T-cell (primary cell): ENCODE data around the gene TAS1R3. TPM values are rescaled to one million over a fixed set of nuclear protein-coding genes. Genes with fewer than 3 reads are reported as not detected.

Experiments
- ATAC-seq, 4 experiments: fragments of 200-7000 bp in 3 of 4; fragments of 150-1000 bp in 1 of 4; cut with Tn5 transposase; replicated peaks in 1 of 4; 1 replicate in 3 of 4; 2 replicates in 1 of 4; pipeline ENCODE4 v1.10.0; 2021; ENCODE audit warnings: moderate library complexity in 3 of 4, mild to moderate bottlenecking in 2 of 4, moderate number of reproducible peaks in 1 of 4
- CTCF ChIA-PET, 2 donors: fragments of 300-600 bp; sonication (Branson Sonifier 250); formaldehyde crosslinking; loops; one replicate each; lab custom pipeline; 2022; ENCODE audit warnings: antibody characterized with exemption in 2 of 2; lab: Charles Lee
- POLR2A ChIA-PET, 2 donors: fragments of 300-600 bp; sonication (Branson Sonifier 250); formaldehyde crosslinking; loops; one replicate each; lab custom pipeline; 2022; ENCODE audit warnings: antibody characterized with exemption in 2 of 2; lab: Charles Lee
- DNase-seq, 35 experiments: peaks; one replicate each; pipeline versions ENCODE4 v3.0.0 to v3.0.0-alpha.2; 2013 to 2023
- H3K27ac ChIP-seq: one replicate; pipeline ENCODE4 v1.5.1; 2013; ENCODE audit warnings: low read length
- H3K27me3 ChIP-seq, 2 experiments: replicated peaks in 1 of 2; 1 replicate in 1 of 2; 2 replicates in 1 of 2; pipeline versions ENCODE4 v1.6.1 to v1.7.0; 2013; ENCODE audit warnings: low read length in 1 of 2, mixed read lengths in 1 of 2; ENCODE audit not compliant: control insufficient read depth in 2 of 2, insufficient read depth in 2 of 2; ENCODE audit errors: extremely low read depth in 1 of 2
- H3K36me3 ChIP-seq, 2 donors: 1 replicate in 1 of 2; 2 replicates in 1 of 2; pipeline versions ENCODE4 v1.6.1 to v1.7.0; 2013; ENCODE audit warnings: low read length in 1 of 2; ENCODE audit not compliant: control insufficient read depth in 2 of 2, insufficient read depth in 1 of 2; ENCODE audit errors: extremely low read depth in 1 of 2
- H3K4me1 ChIP-seq, 2 experiments: 1 replicate in 1 of 2; 2 replicates in 1 of 2; pipeline versions ENCODE4 v1.6.1 to v1.7.0; 2013; ENCODE audit warnings: low read length in 2 of 2, mixed read lengths in 1 of 2; ENCODE audit not compliant: insufficient read depth in 2 of 2, control insufficient read depth in 1 of 2; ENCODE audit errors: extremely low read depth in 1 of 2
- H3K4me3 ChIP-seq, 2 donors: 1 replicate in 1 of 2; 2 replicates in 1 of 2; pipeline versions ENCODE4 v1.5.1 to v1.7.0; 2013; ENCODE audit warnings: mild to moderate bottlenecking in 2 of 2, low read length in 1 of 2, moderate library complexity in 1 of 2; ENCODE audit not compliant: control insufficient read depth in 1 of 2; ENCODE audit errors: extremely low read depth in 1 of 2
- H3K9me3 ChIP-seq: 2 replicates; pipeline ENCODE4 v1.7.0; 2013
- H3K27ac Mint-ChIP-seq, 2 donors: one replicate each; pipeline ENCODE4 v1.8.0; 2020 to 2021; ENCODE audit warnings: mild to moderate bottlenecking in 2 of 2, mixed read lengths in 2 of 2
- H3K27me3 Mint-ChIP-seq, 2 donors: one replicate each; pipeline ENCODE4 v1.8.0; 2021 to 2022; ENCODE audit warnings: mixed read lengths in 2 of 2
- H3K36me3 Mint-ChIP-seq: one replicate; pipeline ENCODE4 v1.8.0; 2021; ENCODE audit warnings: mixed read lengths
- H3K4me1 Mint-ChIP-seq, 3 donors: one replicate each; pipeline ENCODE4 v1.8.0; 2020 to 2022; ENCODE audit warnings: mixed read lengths in 3 of 3, mild to moderate bottlenecking in 1 of 3
- H3K4me3 Mint-ChIP-seq, 3 donors: one replicate each; pipeline ENCODE4 v1.8.0; 2020 to 2022; ENCODE audit warnings: mild to moderate bottlenecking in 3 of 3, mixed read lengths in 3 of 3, moderate library complexity in 3 of 3
- H3K9me3 Mint-ChIP-seq, 3 donors: one replicate each; pipeline ENCODE4 v1.8.0; 2020 to 2022; ENCODE audit warnings: mixed read lengths in 3 of 3
- WGBS: methylation state at CpG from one replicate; pipeline ENCODE4 v1.1.5; 2013; ENCODE audit warnings: missing lambda C conversion rate; ENCODE audit not compliant: insufficient coverage; 5-methylcytosine and 5-hydroxymethylcytosine counted together
- total RNA-seq, 35 experiments: library from RNA in 6 of 35; stranded (reverse) in 6 of 35; fragments of 120-200 nt in 1 of 35; gene quantifications; one replicate each; pipeline versions ENCODE4 v1.2.1 to v1.2.4 and lab custom pipeline; 2013 to 2026

The TAS1R3 gene
- total RNA-seq, 5 donors from 2014 or later (not counting 1 experiment from before 2014, with no cell fraction given), result 1.6 to 2.3 (median 2.1) TPM

DNA sequence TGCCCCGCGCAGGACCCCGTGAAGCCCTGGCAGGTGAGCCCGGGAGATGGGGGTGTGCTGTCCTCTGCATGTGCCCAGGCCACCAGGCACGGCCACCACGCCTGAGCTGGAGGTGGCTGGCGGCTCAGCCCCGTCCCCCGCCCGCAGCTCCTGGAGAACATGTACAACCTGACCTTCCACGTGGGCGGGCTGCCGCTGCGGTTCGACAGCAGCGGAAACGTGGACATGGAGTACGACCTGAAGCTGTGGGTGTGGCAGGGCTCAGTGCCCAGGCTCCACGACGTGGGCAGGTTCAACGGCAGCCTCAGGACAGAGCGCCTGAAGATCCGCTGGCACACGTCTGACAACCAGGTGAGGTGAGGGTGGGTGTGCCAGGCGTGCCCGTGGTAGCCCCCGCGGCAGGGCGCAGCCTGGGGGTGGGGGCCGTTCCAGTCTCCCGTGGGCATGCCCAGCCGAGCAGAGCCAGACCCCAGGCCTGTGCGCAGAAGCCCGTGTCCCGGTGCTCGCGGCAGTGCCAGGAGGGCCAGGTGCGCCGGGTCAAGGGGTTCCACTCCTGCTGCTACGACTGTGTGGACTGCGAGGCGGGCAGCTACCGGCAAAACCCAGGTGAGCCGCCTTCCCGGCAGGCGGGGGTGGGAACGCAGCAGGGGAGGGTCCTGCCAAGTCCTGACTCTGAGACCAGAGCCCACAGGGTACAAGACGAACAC lies 1.8 kb downstream of the TAS1R3 start:
- Mint-ChIP-seq H3K36me3 (no peaks in the 10 kb centered on the region), H3K9me3 (no peaks in the 10 kb centered on the region), H3K27me3 (no peaks in the 10 kb centered on the region), H3K27ac (no peak overlapping the region), H3K4me3 (no peak overlapping the region), H3K4me1 (peaks cover 3 to 5% (median 4%) of the 10 kb centered on the region in 3 donors)
- DNase-seq (no peak), ATAC-seq (no peak)
- CTCF ChIA-PET, result no interaction called here
- no peaks in the 10 kb centered on the region for H3K27me3 ChIP-seq
- H3K4me1 ChIP-seq, result peaks cover 0 to 2% of the 10 kb centered on the region in 2 experiments
- 75% methylated on average over 41 of the region's 48 CpGs for WGBS
- no peak overlapping the region for H3K27ac ChIP-seq
- POLR2A ChIA-PET, result no interaction called here
- no peaks in the 10 kb centered on the region for H3K9me3 ChIP-seq
- H3K4me3 ChIP-seq, result no peak overlapping the region
- peaks cover 8 to 10% of the 10 kb centered on the region in 2 donors for H3K36me3 ChIP-seq

DNA sequence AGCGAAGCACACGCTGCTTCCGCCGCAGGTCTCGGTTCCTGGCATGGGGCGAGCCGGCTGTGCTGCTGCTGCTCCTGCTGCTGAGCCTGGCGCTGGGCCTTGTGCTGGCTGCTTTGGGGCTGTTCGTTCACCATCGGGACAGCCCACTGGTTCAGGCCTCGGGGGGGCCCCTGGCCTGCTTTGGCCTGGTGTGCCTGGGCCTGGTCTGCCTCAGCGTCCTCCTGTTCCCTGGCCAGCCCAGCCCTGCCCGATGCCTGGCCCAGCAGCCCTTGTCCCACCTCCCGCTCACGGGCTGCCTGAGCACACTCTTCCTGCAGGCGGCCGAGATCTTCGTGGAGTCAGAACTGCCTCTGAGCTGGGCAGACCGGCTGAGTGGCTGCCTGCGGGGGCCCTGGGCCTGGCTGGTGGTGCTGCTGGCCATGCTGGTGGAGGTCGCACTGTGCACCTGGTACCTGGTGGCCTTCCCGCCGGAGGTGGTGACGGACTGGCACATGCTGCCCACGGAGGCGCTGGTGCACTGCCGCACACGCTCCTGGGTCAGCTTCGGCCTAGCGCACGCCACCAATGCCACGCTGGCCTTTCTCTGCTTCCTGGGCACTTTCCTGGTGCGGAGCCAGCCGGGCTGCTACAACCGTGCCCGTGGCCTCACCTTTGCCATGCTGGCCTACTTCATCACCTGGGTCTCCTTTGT lies 2.6 kb downstream of the TAS1R3 start:
- Mint-ChIP-seq H3K27me3 (no peaks in the 10 kb centered on the region), H3K36me3 (no peaks in the 10 kb centered on the region), H3K4me1 (peaks cover 3 to 5% (median 4%) of the 10 kb centered on the region in 3 donors), H3K9me3 (no peaks in the 10 kb centered on the region), H3K27ac (no peak overlapping the region), H3K4me3 (no peak overlapping the region)
- ChIA-PET POLR2A (no interaction called here), CTCF (no interaction called here)
- ATAC-seq (no peak), DNase-seq (no peak)
- Histone ChIP-seq H3K27ac (no peak overlapping the region), H3K4me1 (peaks cover 0 to 2% of the 10 kb centered on the region in 2 experiments), H3K9me3 (no peaks in the 10 kb centered on the region), H3K27me3 (no peaks in the 10 kb centered on the region), H3K36me3 (peaks cover 8 to 10% of the 10 kb centered on the region in 2 donors), H3K4me3 (no peak overlapping the region)
- WGBS, result 92% methylated on average over 36 of the region's 36 CpGs

DNA sequence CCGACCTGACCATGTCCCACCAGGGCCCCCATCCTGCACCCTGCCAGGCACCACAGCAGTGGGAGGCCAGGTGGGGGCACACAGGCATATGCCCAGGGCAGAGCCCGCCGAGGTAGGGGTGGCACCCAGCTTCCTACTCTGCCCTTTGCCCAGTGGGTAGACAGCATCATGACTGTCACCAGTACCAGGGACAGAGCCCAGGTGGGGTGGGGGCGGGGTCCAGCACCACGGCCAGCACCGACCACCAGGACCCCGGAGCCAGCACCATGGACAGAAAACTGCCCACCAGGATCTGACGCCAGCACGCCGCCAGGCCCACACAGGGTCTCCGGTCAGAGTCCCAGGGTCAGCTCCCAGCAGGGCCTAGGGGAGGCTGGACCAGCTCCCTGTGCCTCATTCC lies 3.8 kb downstream of the TAS1R3 start:
- 91% methylated on average over 11 of the region's 11 CpGs for WGBS
- POLR2A ChIA-PET, result no interaction called here
- Mint-ChIP-seq H3K4me3 (no peak overlapping the region), H3K9me3 (no peaks in the 10 kb centered on the region), H3K27ac (no peak overlapping the region), H3K36me3 (peaks cover under 1% of the 10 kb centered on the region), H3K4me1 (peaks cover 0 to 2% (median 2%) of the 10 kb centered on the region in 3 donors), H3K27me3 (no peaks in the 10 kb centered on the region)
- Histone ChIP-seq H3K9me3 (no peaks in the 10 kb centered on the region), H3K36me3 (peaks cover 0 to 10% of the 10 kb centered on the region in 2 donors), H3K4me1 (peaks cover 0 to 2% of the 10 kb centered on the region in 2 experiments), H3K4me3 (no peak overlapping the region), H3K27ac (no peak overlapping the region), H3K27me3 (no peaks in the 10 kb centered on the region)
- CTCF ChIA-PET, result interaction anchor here in 1 of 2 donors (0.5 kb wide), 1 partner anchor 164 kb away, joined by 3 read pairs; no protein-coding TSS in a partner anchor
- DNase-seq (no peak), ATAC-seq (no peak)

DNA sequence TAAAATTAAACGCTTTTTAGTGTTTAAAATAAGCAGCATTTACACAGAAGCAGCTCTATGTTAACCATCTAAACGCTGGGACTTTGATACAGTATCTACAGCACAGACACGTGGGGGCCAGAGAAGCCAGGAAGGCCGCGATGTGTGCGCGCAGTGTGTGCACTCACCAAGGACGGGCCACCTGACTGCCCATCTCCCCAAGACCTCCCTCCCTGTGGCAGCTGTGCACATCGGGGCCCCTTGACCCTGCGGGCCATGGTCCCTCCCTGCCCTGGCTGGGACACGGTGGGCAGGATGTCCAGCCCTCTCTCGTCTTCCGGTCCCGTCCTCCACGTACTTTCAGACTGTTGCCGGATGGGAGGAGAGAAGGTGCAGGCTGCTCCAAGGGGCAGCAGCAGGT lies 4.2 kb downstream of the TAS1R3 start:
- POLR2A ChIA-PET, result no interaction called here
- 90% methylated on average over 9 of the region's 16 CpGs for WGBS
- peaks cover 3% of the 10 kb centered on the region for H3K36me3 Mint-ChIP-seq

DNA sequence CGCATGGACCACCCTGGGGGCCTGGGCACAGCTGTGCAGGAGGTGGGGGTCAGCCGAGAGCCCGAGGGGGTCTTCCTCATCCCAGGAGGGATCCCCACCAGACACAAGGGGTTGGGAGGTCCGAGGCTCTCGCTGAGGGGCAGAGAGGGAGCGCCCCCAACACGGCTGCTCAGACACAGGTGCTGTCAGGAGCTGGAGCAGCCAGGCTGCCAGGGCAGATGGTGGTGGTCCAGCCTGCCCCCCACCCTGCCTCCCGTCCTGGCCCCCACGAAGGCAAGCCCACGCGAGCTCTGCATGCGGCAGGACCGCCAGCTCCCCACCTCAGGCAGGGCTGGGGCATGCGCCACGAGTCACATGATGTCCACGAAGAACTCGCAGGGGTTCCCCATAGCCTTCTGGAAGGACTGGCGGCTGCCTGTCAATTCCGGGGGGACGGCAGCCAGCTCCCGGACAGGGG lies 4.7 kb downstream of the TAS1R3 start:
- Mint-ChIP-seq H3K36me3 (peaks cover 4% of the 10 kb centered on the region), H3K9me3 (no peaks in the 10 kb centered on the region), H3K4me3 (no peak overlapping the region), H3K4me1 (no peaks in the 10 kb centered on the region), H3K27ac (no peak overlapping the region), H3K27me3 (no peaks in the 10 kb centered on the region)
- 92% methylated on average over 13 of the region's 21 CpGs for WGBS
- Histone ChIP-seq H3K4me1 (no peaks in the 10 kb centered on the region), H3K27ac (no peak overlapping the region), H3K4me3 (no peak overlapping the region), H3K36me3 (peaks cover 2 to 10% of the 10 kb centered on the region in 2 donors), H3K9me3 (no peaks in the 10 kb centered on the region), H3K27me3 (no peaks in the 10 kb centered on the region)
- DNase-seq, result no peak
- CTCF ChIA-PET, result no interaction called here
- no peak for ATAC-seq
- POLR2A ChIA-PET, result no interaction called here

More for the DNA sequence above, 4.2 kb downstream of the TAS1R3 start:
- ATAC-seq (no peak), DNase-seq (no peak)
- Mint-ChIP-seq H3K4me3 (no peak overlapping the region), H3K27me3 (no peaks in the 10 kb centered on the region), H3K4me1 (no peaks in the 10 kb centered on the region), H3K9me3 (no peaks in the 10 kb centered on the region), H3K27ac (no peak overlapping the region)
- Histone ChIP-seq H3K9me3 (no peaks in the 10 kb centered on the region), H3K27me3 (no peaks in the 10 kb centered on the region), H3K4me1 (no peaks in the 10 kb centered on the region), H3K27ac (no peak overlapping the region), H3K36me3 (peaks cover 0 to 10% of the 10 kb centered on the region in 2 donors), H3K4me3 (no peak overlapping the region)
- CTCF ChIA-PET, result interaction anchor here in 1 of 2 donors (0.5 kb wide), 1 partner anchor 164 kb away, joined by 3 read pairs; no protein-coding TSS in a partner anchor

DNA sequence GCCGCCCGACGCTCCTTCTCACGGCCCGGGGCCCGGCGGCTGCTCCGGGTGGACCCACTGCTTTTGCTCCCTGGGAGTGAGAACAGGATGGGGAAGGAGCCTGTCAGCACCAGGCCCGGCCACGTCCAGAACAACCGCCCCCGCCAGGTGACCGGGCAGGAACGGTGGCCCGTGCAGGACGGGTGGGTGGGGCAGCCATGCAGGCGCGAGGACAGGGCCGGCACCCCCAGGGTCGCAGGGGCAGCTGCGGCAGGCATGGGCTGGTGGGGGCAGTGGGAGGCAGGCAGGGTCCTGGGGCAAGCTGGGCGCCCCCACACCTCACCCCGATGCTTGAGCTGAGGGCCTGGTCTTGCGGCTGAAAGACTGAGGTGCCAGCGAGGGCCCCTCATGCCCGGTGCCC lies 5.4 kb downstream of the TAS1R3 start:
- no peaks in the 10 kb centered on the region for H3K4me1 ChIP-seq
- Mint-ChIP-seq H3K27ac (no peak overlapping the region), H3K27me3 (no peaks in the 10 kb centered on the region), H3K4me3 (no peak overlapping the region), H3K4me1 (no peaks in the 10 kb centered on the region), H3K9me3 (no peaks in the 10 kb centered on the region), H3K36me3 (peaks cover 10% of the 10 kb centered on the region)
- H3K36me3 ChIP-seq, result peaks cover 4 to 10% of the 10 kb centered on the region in 2 donors
- DNase-seq (no peak), ATAC-seq (no peak)
- no peak overlapping the region for H3K27ac ChIP-seq
- CTCF ChIA-PET, result no interaction called here
- H3K9me3 ChIP-seq, result no peaks in the 10 kb centered on the region
- H3K27me3 ChIP-seq, result no peaks in the 10 kb centered on the region
- 92% methylated on average over 26 of the region's 26 CpGs for WGBS
- no peak overlapping the region for H3K4me3 ChIP-seq
- POLR2A ChIA-PET, result no interaction called here
